ENCODE data around the gene PUM2. TPM values are rescaled to one million over a fixed set of nuclear protein-coding genes. Genes with fewer than 3 reads are reported as not detected.
A peak's percentile ranks its signal among the peaks of the same experiment; 100 is the strongest.

The PUM2 gene
- total RNA-seq, 1 donor from 2014 or later = 33.6 TPM

DNA sequence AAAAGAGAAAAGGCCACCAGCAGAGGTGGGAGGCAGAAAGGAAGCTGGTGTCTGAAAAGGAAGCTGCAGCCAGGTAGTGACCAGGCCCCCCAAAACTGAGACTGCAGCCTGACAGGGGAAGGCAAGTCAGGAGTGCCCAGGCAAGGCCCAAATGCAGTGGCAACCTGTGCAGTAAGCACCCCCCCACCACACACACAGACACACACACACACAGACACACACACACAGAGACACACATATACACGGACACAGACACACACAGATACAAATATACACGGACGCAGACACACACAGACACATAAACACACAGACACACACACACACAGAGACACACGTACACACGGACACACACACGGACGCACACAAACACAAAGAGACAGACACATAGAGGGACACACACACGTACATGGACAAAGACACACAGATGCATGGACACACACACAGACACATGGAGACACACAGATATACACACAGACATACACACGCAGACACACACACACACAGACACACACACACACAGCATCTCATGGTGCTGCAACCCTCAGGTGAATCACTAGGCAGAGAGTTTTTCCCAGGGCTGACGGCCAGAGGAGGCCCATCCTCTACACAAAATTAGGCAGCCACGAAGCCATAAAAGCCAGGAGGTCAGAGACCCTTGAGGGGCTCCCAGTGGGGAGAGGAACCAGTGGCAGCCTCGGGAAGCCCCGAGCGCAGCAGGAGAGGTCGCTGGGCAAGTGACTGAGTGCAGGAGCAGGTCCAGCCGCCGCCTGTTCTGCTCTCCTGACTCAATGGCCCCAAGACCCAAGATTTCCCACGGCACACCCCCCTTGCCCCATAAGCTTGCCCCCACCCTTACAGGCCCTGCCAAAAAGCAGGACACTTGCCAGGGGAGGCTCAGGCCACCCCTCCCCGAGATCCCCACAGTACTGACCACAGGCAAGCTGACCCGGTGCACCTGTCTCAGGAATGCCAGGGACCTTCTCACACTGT, 132.0 kb downstream of the PUM2 start:
- no peak for DNase-seq (ENCODE audit: low read depth in 2 of 2)

DNA sequence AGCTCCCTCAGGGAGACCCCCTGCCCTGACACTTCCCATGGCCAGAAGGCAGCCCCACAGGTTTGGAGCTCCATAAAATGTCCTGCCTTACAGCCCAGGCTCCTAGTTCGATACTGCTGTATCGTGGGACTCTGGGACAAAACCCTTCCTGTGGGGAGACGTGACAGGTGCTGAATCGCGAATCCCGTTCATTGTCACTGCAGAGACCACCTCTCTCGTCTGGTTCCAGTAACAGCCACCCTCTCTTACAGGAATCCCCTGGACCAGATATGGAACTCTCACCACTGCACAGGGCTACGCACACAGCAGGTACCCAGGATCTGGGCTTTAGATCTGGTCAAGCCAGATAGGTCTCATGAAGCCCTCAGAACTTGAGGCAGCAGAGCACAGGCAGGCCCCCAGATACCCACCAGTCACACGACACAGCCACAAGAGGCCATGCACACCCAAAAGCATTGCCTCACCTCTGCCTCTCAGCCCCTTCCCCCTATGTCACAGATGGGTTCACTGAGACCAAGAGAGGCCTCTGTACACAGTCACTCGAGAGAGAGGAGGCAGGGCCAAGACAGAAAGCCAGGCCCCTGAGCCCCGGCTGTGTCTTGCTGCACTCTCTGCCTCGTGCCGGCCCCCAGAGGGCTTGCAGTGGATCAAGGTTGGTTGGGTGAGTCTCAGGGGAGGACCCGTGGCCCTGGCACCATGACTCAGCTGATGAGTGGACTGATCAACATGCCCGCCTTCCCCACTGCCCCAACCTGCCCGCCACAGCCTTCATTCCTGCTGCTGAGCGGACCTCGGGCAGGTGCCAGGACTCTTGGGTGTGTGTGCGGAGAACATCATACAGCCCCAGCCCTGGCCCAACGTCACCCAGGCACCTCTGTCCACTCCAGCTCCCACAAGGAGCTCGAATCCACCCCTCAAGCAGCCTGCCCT, 133.3 kb downstream of the PUM2 start:
- DNase-seq (ENCODE audit: low read depth in 2 of 2) = no peak

DNA sequence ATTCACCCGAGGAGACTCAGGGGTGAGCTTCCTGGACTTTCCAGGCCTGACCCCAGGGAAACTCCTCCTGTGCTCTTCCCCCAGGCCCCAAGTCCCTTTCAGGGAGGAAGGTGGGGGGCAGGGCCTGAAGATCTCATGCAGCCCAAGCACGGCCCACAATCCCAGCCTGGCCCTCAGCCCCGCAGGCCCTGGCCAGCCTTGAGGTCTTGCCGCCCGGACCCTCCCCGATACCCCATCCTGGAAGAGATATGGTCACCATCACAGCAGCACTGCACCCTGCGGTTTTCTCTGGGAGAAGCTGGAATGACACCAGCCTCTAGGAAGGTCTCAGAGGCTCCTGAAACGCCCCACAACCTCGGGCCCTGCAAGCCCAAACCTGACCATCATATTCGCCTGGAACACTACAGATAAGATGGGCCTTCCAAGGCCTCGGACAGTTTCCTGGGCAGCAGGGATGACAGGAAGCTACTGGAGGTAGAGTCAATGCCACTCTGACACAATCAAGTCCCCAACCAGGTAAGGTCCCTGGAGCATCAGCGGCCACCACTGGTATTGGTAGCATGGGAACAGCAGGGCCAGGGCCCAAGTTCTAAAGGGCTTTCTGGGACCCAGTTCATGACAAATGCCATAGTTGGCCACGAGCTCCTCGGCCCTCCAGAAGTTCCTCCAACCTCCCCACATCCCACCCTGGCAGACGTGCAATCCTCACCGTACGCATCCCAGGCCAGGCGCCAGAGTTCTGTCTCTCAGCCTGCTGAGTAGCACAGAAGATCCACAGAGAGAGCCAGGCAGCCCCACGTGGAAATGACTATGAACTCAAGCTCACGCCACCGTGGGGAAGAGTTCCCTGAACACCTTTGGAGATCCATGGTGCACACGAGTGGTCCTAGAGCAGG, 134.3 kb downstream of the PUM2 start:
- DNase-seq (ENCODE audit: low read depth in 2 of 2) = no peak

DNA sequence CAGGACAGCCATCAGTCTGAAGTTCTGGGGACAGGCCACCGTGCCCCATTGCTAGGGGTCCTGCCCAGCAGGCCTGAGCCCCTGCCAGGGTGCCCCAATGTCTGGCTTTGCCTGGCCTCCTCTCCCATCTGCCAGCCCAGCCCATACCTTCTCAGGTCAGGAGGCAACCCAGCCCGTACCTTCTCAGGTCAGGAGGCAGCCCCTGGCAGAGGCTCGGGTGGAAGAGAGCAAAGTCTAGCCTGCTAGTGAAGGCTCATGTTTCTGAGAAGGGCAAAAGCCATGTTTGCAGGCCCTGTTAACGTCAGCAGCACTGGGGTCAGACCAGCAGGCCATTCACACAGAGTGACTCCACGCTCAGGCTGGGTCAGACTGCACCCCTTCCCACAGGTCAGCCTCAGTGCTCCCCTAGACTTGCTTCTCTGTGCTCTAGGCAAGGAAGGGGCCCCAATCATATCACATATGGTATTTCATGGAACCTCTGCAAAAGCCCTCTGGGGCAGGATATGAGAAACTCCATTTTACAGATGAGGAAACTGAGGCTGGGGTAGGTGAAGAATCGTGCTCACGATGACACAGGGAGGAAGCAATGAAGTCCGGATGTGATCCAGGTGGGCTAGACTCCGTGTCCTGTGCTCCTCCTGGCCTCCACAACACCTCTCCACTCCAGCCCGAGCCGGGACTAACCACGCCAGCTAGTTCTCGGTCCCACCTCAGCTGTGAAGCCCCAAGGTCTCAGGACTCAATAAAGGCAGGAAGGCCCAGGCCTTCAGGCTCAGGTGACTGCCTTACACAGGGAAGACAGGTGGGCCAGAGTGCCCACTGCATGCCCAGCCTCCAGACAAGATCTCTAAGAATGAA, 135.2 kb downstream of the PUM2 start:
- no peak for DNase-seq (ENCODE audit: low read depth in 2 of 2)

DNA sequence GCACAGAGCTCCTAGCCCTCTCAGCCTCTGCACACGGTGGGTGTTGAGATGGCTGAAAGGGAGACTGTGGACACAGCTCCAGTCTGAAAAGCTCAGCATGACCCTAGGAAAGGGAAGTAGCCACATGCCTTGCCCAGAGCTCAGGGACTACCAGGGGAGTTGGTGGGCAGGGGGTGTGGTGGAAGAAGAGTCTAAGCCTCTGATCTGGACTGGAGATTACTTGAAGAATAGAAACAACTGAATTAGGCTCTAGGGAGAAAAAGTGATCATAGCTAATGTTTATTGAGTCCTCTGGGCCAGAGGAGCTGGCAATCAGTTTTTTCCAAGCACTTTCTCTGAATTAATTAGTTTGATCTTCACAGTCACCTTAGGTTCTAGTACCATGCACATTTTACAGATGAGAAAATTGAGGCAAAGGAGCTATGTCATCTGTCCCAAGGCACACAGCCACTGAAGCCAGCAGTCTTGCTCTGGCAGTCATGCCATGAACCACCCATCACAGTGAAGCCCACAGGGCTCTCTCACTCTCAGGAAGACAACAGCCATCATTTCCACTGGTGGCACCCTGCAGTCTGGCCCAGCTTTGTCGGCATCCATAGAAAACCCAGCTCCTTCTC, 136.0 kb downstream of the PUM2 start:
- DNase-seq (ENCODE audit: low read depth in 2 of 2) = no peak

DNA sequence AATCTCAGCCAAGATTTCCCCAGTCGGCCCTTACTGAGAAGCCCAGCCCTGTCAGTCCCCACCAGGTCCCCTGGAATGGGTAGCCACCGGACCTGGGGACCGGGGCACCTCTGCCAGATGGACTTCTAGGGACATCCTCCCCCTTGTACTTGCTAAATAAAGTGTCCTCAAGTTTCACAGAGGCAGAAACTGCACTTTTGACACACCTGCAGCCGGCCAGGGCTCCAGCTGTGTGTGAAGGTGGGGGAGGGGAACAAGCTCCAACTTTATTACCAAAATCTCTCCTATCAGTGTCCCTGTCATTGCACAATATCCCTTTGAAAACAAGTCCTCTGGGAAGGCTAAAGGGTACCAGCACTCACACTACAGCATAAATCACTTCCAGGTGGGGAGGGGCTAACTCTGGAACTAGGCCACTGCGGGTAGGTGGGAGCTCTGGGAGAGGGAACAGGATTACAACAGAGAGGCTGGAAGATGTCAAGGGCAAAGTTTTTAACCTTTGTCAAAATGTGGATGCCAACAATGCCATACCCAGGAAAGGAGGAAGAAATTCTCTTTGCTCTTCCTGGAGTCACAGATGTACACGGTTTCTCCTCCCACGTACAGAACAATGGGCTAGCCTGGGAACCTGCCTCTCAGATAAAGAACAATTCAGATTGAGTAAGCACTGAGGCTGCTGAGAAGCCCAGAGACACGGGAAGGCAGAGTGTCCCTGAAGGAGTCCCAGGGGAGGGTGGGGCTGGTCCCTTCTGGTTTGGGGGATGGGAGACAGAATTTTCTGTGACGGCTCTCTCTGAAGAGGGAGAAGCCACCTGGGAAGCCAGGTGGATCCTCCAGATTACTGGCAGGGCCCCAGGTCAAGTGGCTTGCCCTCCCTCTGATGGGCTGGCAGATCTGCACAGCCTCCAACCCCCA, 136.7 kb downstream of the PUM2 start:
- no peak for DNase-seq (ENCODE audit: low read depth in 2 of 2)

DNA sequence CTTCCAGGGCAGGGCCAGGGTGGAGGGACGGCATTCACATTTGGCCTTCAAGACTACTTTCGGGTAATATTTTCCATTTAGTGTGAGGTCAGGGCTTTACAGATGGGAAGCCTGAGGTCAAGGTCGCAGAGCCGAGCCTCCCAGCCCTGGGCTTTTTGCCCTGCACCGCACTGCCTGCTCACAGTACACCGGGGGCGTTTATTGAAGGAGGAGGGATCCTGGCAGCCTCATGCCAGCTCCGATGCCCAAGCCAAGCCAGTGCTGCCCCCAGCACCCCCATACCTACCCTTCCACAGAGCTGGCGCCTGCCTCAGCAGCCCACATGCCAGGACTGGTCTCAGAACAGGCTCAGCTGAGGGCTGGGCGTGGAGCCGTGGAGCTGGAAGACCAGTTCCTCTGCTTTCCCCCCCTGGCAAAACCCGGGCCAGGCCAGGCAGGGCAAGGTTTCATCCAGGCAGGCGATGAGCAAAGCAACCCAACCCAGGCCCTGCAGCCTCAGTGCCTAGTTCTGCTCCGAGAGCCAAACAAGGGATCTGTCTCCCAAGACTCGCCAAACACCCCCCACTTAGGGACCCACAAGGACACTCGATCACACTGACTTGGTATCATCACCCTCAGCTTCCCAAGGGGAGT, 137.7 kb downstream of the PUM2 start:
- DNase-seq (ENCODE audit: low read depth in 2 of 2) = no peak

DNA sequence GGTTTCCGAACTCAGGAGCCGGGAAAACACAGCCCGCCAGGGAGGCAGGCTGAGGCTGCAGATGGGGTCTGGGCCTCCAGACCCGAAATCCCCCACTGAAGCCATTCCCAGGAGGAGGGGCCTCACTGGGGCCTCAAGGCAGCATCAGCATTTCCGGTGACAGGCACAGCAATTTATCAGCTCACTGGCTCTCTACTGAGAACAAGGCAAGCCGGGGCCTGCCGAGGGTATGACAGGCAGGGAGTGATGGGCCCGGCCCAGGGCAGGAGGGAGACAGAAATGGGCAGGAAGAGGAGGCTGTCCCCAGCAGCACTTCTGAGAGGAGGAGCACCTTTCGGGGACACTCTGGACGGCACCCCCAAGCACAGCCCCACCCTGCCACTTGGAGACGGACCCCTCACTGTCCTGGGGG, 138.2 kb downstream of the PUM2 start:
- DNase-seq (ENCODE audit: low read depth in 2 of 2) = peak in 1 of 2 donors; percentile 29

DNA sequence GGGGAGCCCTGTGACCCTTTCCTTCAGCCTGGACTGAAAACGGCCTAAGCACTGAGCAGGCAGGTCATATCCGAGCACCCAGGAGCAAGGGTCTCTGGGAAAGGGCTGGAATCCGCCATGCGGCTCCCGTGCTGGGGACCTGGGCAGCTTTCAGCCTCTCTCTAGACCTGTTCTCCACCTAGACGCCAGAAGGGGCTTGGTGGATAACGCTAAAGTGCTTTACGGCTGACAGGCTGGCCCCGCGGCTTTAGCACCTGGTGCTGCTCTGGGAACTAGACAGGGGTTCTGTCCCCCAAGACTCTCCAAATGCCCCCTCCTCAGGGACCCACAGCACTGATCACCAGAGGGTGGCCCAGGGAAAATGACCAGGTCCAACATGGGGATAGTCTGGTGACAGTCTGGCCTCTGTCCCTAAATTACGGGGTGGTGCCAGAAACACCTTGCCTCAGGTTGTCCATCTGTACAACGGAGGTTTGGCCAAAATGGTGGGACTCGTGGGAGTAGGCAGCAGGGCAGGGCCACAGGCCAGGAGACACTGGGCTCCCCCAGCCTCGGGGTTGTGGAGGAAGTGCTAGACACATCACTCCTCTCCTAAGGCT, 138.7 kb downstream of the PUM2 start:
- DNase-seq (ENCODE audit: low read depth in 2 of 2) = no peak

DNA sequence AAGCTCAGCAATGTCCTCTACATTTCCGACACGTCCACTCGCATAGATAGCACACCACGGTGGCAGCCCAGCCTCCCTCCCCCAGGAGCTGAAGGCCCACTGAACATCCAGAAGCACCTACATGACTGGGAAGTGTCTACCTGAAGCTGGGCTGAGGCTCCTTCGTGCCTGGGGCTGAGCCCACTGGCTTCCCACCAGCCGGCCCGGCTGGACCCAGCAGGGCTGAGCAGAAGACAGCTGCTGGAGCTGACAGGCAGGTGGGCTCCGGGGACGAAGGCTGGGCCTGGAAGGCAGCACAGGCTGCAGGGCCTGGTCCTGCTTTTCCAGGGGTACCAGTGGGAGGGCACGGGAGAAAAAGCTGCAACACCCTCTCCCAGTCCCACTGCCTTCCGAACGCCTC, 139.2 kb downstream of the PUM2 start:
- no peak for DNase-seq (ENCODE audit: low read depth in 2 of 2)

DNA sequence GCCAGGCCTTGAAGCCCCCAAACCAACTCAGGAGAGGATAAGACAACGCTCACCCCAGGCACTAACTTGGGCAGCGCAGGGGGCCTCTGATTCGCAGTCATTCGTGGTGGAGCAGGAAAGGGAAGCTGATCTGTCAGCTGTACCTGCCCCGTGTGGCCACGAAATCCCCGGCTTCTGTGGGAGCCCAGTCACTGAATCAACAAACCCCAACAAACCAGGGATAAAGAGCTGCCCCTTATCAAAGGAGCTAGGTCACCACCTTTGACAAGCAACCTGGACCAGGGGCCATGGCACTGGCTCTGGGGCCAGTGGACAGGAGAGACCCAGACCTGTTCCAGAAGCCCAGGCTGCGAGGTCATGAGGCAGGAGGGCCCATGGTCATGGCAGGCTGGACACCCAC, 140.2 kb downstream of the PUM2 start:
- DNase-seq (ENCODE audit: low read depth in 2 of 2) = no peak

DNA sequence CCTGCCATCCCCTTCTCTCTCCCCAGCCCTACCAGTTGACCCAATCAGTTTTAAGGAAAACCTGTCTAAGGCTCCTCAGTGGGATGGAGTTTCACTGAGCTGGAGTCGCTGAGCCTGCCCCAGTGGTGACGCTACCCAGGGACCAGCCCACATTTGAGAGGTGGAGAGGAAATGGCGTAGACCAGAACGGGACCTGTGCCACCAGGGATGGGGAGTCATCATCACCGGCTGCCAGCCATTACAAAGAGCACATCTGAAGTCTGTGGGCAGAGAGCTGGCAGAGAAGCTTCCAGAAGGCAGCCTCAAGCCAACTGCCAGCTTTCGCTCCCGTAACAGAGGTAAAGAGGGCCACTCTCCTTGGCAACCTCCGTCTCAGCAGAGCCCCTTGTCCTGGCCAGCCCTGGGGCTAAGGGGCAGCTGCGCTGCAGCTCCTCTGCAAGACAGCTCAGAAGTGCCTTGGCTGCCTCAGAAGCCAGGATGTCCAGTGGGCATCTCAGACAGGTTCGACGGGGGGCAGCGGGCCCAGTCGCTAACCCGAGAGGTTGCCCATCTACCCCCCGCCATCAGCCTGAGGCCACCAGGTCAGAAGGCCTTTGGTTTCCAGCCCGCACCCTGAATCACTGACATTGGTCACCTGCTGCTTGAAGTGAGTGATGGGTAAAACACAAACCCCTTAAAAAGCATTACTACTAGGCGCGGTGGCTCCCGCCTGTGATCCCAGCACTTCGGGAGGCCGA, 141.1 kb downstream of the PUM2 start:
- DNase-seq (ENCODE audit: low read depth in 2 of 2) = no peak

DNA sequence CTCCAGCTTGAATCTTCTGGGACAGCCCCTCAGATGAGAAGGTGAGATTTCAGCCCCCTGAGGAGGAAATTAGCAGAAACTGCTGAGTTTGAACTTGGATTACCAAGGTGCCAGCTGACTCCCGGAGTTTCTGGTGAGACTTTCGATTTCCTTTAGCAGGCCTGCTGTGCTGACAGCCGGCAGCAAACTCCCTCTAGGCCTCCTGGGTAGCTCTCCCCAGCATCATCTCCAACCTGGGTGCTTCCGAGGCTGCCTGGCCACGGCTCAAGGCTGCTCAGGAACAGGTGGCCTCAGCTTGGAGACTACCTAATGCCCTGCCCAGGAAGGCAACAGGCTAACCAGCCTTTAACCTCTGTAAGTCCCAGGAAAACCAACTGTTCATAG, 142.2 kb downstream of the PUM2 start:
- no peak for DNase-seq (ENCODE audit: low read depth in 2 of 2)

DNA sequence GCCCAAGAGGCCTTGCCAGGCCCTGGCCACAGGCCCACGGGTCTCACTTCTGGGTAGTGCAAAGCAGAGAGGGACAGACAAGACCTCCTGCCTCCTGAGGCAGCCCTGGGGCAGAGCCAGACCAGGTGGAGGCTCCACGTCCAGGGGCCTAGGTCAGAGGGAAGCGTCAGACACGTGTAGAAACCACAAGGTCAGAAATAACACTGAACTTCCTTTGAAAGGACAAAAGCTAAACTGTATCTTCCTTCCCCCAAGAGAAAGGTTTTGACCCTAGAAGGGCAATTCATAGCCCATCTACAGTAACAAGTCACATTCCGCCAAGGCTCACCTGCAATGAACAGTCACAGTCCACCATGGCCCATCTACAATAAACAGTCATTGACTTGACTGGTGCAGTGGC, 143.6 kb downstream of the PUM2 start:
- no peak for DNase-seq (ENCODE audit: low read depth in 2 of 2)

DNA sequence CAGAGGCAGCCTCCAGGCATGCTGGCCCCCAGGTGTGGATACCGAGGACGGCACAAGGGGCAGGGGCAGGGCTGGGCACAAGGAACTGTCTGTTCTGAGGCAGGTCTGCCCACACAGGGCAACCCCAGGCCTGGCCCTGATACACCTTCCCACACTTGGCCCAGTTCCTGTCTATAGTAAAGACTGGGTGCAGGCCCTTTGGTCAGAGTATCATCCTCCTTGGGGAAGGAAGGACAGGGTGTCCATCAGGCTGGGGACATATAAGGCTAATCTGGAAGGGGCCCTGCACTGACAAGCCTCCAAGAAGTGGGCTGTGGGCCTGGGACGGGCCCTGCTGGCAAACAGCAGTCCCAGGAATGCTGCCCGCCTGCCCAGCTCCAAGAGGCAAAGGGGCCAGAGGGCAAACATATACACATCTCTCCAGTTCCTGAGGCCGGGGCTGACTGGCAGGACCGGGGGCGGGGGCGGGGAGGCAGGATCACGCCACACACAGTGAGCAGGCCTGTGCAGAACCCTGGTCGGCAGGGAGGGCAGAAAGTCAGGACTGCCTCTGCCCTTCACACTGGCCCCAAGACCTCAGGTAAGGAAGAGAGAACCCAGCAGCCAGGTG, 144.6 kb downstream of the PUM2 start:
- no peak for DNase-seq (ENCODE audit: low read depth in 2 of 2)

DNA sequence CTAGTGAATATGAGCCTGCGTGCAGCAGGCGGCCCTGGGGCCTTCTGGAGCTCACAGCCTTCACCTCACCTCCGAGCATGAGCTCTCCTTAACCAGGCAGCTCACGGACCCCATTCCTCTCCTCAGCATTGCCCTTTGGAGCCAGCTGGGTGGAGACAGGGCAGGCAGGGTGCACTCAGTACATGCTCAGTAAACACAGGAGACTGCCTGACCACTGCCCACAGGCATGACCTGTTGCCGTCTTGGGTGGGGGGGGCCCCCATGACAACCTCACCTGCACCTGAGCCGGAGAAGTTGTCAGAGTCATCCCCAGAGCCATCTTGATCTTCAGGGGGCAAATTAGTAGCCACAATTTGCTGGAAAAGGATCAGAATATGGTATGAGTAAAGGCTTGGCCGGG, 145.6 kb downstream of the PUM2 start:
- no peak for DNase-seq (ENCODE audit: low read depth in 2 of 2)

All from dermis microvascular lymphatic vessel endothelial cell (primary cell).